Measurements from ENCODE around the gene DOCK11.

The DOCK11 gene

GRCh38 chrX:118534716-118535493, 39.3 kb downstream of the DOCK11 start:
- no peak for DNase-seq

GRCh38 chrX:118536204-118536603, 40.6 kb downstream of the DOCK11 start:
- no peak for DNase-seq

- DNase-seq = peak in 2 of 4 experiments; percentile 4 to 14
These were observed 41.3 kb downstream of the DOCK11 start for GRCh38 chrX:118536687-118537461.

DNA sequence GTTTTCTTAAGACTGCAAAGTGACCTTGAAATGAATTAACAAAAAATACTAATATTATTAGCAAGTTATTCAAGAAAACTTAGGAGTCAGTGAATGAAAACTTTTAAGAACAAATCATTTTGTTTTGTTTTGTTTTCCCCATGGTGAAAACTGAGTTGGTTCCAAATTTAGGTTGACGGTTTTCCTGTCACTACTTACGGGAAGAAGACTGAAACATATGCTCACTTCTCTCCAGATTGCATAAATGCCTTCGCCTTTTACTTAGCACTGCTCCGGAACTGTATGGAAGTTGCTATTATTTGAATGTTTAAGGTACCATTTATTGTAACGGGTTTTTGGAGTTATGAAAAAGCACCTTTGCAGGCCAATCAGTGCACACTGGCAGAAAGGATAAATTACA, 42.8 kb downstream of the DOCK11 start:
- no peak for DNase-seq

GRCh38 chrX:118540342-118540741, 44.7 kb downstream of the DOCK11 start:
- no peak for DNase-seq

DNA sequence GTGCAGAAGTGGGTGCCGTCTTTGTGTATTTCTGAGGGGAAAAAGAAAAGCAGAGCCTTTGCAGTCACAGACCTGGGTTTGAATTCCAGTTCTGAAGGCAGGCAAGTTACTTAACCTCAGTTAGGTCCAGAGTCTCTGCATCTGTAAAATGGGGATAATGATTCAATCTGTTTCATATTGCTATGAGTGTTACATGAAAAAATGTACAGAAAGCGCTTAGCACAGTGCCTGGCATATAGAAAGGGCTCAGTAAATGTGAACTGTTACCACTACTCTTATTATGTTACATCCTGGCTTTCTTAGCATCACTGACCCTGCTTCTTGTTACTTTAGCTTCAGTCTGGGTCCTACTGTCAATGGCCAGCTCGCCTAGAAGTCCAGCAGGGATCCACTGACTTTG, 45.9 kb downstream of the DOCK11 start:
- DNase-seq = no peak

DNA sequence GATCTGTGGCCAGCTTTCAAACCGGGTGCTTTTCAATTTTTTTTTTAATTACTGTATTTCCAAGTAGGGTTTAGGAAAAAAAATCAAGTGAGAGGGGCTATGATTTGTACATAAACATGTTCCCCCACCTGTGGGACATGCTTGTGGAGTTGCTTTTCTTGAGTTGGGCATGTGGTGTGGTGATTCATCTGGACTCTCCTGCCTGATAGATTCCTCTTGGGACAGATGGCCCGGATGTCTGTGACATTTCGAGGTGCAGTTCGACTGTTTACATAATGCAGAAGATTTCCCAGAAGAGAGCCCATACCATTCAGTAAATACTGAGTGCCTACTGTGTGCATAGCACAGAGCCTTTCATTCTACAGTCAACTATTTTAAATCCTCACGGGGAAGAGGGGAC, 49.9 kb downstream of the DOCK11 start:
- no peak for DNase-seq

GRCh38 chrX:118548841-118549240, 53.2 kb downstream of the DOCK11 start:
- DNase-seq = no peak

DNA sequence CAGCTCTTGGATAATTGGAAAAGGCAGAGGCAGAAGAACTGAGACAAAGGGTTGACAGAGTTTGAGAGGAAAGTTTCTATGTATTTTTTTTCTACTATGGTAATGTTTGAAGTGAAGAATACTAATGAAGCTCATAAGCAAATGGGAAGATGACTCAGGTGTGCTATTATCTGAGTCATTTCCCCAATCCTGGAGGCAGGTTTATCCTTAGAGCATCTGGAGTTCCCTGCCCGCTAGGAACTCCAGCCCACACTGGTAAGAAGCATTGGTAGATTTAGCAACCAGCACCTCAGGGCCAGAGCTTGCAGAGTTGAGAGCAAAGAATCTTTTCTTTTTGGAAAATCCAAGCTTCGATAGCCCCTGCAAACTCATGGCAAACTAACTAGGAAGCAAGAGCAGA, 55.2 kb downstream of the DOCK11 start:
- DNase-seq = no peak

- no peak for DNase-seq
These were observed 55.8 kb downstream of the DOCK11 start for GRCh38 chrX:118551426-118551825.

- no peak for DNase-seq
These were observed 56.7 kb downstream of the DOCK11 start for GRCh38 chrX:118552121-118552900.

- no peak for DNase-seq
These were observed 57.6 kb downstream of the DOCK11 start for GRCh38 chrX:118553042-118553710.

DNA sequence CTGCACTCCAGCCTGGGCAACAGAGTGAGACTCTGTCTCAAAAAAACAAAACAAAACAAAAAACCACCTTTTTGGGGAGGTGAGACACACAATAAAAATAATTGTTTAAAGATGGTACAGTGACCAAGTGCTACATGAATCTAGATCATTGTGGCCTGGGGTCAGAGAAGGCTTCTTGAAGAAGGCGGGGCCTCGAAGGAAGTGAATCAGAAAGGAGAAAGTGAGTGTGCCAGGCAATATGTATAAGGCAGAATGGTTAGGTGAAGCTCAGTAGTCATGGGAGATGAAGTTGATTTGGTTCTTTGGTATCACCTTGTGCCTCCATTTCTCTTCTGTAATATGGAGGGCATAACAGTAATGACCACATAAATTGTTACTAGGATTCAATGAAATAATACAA, 58.9 kb downstream of the DOCK11 start:
- DNase-seq = no peak

DNA sequence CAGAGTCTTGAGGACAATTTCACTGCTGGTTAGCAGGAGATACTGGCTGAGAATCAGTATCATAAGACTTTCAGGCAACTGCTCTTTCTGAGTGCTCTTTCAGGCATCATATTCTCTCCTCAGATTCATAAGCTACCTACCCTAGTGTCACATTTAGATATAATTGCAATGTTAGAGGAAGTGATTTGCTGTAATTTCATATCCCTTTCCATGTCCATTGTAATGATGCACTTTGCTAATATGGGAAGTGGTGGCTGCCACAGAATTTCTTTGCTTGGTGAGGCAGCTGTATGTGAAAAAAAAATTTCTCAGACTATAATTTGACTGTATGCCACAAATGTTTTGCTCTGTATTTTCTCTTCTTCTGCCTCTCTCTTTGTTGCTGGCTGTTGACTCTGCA, 63.3 kb downstream of the DOCK11 start:
- DNase-seq = no peak

GRCh38 chrX:118560489-118560888, 64.9 kb downstream of the DOCK11 start:
- DNase-seq = no peak

- DNase-seq = no peak
These were observed 67.1 kb downstream of the DOCK11 start for GRCh38 chrX:118562582-118563164.

GRCh38 chrX:118564498-118564897, 68.9 kb downstream of the DOCK11 start:
- no peak for DNase-seq

DNA sequence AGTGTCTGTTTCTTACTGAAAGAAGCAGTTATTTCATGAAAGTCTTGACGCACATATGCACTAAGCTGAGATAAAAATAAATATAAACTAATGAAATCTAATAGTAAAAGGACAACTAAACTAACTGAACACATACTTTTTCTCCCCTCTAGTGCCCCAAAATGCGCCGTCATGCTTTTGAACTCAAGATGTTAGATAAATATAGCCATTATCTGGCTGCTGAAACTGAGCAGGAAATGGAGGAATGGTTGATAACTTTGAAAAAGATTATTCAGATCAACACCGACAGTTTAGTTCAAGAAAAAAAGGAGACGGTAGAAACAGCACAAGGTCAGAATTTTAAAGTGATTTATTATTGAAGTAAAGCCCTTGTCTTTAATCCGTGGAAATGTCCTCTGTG, 70.2 kb downstream of the DOCK11 start:
- no peak for DNase-seq

DNA sequence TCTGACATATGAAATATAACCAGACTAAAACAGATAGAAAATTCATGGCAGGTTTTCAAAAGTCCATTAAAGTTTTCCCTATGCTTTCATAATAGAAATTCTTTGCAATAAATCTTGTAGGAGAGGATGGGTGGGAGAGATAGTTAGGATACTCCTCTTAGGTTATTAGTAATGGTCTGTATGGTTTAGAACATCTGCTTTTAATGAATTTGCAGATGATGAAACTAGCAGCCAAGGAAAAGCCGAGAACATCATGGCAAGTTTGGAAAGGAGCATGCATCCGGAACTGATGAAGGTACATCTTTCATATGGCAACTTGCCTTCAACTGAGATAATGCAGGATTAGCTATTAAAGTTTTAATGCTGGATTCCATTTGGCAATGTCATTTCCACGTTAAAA, 70.7 kb downstream of the DOCK11 start:
- no peak for DNase-seq

DNA sequence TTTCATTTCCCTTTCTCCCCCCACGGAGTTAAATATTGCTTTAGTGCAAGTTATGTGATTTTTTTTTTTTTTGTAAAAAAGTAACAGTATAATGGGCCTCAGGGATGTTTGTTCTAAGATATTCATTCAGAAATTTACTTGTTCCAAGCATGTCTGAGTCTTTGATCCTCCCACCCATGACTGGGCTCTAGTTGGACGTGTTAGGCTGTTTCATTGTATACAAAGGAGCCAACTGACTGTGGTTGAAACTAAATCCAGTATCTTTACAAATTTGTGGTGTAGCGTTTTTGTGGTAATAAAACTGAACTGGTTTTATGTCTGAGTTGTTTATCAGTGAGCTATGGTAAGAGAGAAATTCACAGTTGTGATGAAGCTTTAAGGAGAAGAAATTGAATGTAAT, 74.1 kb downstream of the DOCK11 start:
- DNase-seq = no peak

- no peak for DNase-seq
These were observed 74.6 kb downstream of the DOCK11 start for GRCh38 chrX:118570209-118570608.

- DNase-seq = no peak
These were observed 76.2 kb downstream of the DOCK11 start for GRCh38 chrX:118571836-118572235.

DNA sequence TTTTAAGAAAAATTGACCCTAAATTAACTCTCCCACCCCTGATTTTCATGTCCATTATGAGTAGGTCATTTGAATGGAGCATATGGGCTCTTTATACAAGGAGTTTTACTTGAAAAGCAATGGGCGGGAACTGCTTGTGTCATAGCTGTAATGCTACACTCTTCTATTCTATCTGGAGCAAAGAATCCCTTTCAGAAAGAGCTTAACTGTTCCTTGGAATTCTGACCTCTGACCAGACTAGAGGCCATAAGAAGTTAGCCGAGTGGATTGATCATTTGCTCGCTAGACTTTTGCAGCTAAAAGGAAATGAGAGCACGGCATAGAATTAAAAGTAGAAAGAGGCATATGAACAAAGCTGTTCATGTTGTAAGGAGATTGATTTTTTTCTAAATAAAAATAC, 79.1 kb downstream of the DOCK11 start:
- no peak for DNase-seq

Data from activated naive CD4-positive, alpha-beta T cell (primary cell).